GM19397 (cell line): ENCODE data around the gene DEK.
"Not testable (repeated sequence)": the region's sequence is repeated elsewhere in the genome, so short reads cannot be mapped to it uniquely, and the experiment has no call there.

ENCODE experiments used
- ATAC-seq: cut with Tn5 transposase; IDR thresholded peaks from one replicate; pipeline ENCODE4 v1.9.1; 2021; ENCODE audit warnings: mild to moderate bottlenecking, moderate library complexity; ENCODE audit not compliant: unreplicated experiment

The DEK gene

GRCh38 chr6:18207949-18208348, 56.4 kb downstream of the DEK start:
- ATAC-seq = no peak

- no peak for ATAC-seq
Observed at GRCh38 chr6:18207438-18207837, 56.9 kb downstream of the DEK start.

GRCh38 chr6:18206591-18206990, 57.7 kb downstream of the DEK start:
- no peak for ATAC-seq

- no peak for ATAC-seq
Observed at GRCh38 chr6:18204691-18205090, 59.6 kb downstream of the DEK start.

- no peak for ATAC-seq
Observed at GRCh38 chr6:18203786-18204185, 60.5 kb downstream of the DEK start.

GRCh38 chr6:18192026-18192425, 72.3 kb downstream of the DEK start:
- ATAC-seq = no peak

- no peak for ATAC-seq
Observed at GRCh38 chr6:18189196-18189595, 75.1 kb downstream of the DEK start.

GRCh38 chr6:18187701-18188100, 76.6 kb downstream of the DEK start:
- ATAC-seq = no peak

GRCh38 chr6:18186540-18187250, 77.6 kb downstream of the DEK start:
- no peak for ATAC-seq

- no peak for ATAC-seq
Observed at GRCh38 chr6:18186033-18186432, 78.3 kb downstream of the DEK start.

- ATAC-seq = no peak
Observed at GRCh38 chr6:18185624-18186023, 78.7 kb downstream of the DEK start.

GRCh38 chr6:18183766-18184165, 80.6 kb downstream of the DEK start:
- ATAC-seq = no peak

- ATAC-seq = no peak
Observed at GRCh38 chr6:18182568-18182967, 81.8 kb downstream of the DEK start.

GRCh38 chr6:18179770-18180356, 84.5 kb downstream of the DEK start:
- no peak for ATAC-seq

GRCh38 chr6:18178960-18179615, 85.2 kb downstream of the DEK start:
- no peak for ATAC-seq

- ATAC-seq = no peak
Observed at GRCh38 chr6:18177286-18177965, 86.9 kb downstream of the DEK start.

GRCh38 chr6:18176198-18176597, 88.1 kb downstream of the DEK start:
- ATAC-seq = not testable (repeated sequence)
